Activated CD4-positive, alpha-beta T cell treated with anti-CD3 and anti-CD28 coated beads for 1 hour (primary cell): ENCODE data around the gene COL20A1.
"Not testable (repeated sequence)": the region's sequence is repeated elsewhere in the genome, so short reads cannot be mapped to it uniquely, and the experiment has no call there.

ENCODE experiments used
- DNase-seq: peaks from one replicate; pipeline ENCODE4 v3.0.0-alpha.2; 2020

Gene COL20A1

DNA sequence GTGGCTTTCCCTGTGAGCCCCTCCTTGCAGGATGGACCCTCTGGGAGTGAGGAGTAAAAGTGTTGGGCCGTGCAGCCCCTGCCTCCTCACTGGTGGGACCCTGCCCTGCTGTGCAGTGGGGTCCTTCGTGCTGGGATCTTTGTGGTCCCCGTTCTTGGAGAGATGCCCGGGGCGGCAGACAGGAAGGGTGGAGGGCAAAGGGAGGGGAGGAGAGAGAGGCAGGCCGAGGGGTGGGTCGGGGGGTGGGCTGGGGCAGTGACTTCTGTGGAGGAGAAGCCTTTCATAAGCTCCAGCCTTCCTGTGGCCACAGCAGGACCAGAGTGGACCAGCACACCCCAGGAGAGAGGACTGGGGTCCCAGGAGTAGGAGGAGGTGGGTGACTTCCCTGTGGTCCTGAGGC, at the start of gene COL20A1:
Gene COL20A1, plus strand, starts transcription at position 283 of the 400 bp plus-strand sequence. CDS start 1,922 bp downstream, outside the sequence.
- DNase-seq = no peak

DNA sequence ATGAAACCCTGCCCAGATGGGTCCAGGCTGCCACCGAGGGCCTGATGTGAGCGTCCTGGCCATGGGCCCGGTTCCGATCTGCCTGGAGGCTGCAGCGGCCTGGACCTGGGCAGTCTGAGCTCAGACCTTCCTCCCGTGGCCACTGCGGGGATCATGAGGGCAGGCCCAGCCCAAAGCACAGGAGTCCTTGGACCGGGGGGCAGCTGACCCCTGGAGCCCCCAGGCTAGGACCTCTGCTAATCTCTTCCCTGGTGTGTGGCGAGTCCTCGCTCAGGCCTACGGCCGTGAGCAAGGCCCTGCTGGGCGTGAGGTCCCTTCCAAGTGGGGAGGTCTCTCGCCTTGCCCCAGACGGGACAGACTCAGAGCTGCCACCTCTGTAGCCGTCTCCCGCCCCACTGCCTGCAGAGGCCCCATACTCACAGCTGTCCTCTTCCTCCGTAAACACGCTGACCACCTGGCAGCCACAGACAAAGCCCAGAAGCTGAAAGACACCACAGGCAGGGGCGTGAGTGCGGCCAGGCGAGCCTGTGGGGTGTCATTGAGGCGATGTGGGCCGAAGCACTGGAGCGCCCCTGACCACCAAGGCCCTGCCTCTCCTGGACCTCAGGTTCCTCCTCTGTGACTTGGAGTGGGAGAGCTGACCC, 49.3 kb upstream of the COL20A1 start:
- DNase-seq = no peak

DNA sequence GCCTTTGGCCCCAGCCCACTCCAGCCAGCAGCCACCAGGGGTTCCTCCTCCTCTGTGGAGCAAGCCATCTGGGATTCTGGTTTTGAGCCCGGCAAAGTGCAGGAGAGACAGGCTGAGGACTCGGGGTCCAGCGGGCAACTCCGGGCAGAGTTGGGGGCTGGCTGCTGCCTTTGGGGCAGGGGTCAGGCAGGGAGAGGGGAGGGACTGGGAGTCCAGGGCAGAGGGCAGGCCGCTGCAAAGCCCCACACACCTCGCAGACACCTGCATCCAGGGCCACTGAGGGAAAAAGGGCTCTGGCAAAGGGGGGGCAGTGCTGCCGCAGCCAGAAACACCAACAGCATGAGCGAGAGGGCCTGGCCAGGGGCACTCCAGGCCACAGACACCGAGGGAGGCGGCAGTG, 48.5 kb upstream of the COL20A1 start:
- no peak for DNase-seq

DNA sequence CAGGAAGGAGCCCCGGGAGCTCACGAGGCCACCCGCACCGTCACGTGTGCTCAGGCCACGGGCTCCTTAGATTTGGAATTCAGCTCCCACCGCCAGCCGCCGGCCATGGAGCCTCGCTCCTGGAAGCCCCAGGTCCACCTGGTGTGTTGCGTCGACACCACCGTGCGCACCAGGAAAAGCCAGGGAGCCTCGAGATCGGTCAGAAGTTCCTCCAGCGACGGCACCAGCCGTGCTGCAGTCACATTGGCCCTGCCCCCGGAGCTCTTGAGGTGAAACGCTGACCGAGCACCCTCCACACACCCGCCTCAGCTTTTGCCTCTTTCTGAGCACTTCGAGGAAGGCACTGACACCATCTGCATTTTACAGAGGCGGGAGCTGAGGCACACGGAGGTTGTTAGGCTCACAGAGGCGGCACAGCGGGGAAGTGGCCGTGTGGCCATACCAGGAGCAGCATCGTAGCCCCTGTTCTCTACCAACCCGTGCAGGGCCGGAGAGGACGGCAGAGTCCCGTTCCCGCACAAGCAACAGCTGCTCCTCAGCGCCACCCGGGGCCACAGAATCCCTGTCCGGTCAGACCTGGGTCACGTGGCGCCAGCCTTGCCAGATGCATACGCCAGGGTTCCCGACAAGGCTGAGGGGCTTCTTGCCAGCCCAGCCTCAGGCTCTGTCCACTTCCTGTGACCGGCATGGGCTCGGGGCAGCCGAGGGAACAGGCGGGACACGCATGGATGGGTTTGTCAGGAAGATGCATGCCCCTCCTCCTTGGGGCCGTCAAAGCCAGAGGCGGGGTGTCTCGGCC, 46.3 kb upstream of the COL20A1 start:
- no peak for DNase-seq

DNA sequence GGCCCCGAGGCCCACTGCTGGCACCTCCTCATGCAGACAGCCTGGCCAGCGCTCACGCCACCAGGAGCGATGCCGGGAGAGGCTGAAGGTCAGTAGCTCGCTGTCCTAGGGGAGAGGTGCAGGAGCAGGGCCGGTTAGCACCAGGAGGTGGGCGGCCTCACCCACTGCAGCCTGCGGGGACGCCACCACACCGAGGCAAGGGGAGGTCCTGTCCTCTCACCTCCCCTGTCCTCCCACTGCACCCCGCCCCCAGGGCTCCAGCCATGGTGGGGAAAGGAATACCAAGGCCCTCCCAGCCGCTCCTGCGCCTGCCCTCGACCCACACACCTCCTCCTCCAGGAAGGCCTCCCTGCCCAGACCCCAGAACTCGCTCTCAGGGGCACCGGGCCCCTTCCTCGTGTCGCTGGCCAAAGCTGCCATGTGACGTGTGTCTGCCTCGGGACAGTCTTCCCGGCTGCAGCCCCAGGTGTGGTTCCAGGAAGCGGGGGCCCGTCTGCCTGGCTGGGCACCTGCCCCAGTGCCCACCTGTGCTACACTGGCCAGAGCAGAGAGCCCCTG, 45.2 kb upstream of the COL20A1 start:
- no peak for DNase-seq

DNA sequence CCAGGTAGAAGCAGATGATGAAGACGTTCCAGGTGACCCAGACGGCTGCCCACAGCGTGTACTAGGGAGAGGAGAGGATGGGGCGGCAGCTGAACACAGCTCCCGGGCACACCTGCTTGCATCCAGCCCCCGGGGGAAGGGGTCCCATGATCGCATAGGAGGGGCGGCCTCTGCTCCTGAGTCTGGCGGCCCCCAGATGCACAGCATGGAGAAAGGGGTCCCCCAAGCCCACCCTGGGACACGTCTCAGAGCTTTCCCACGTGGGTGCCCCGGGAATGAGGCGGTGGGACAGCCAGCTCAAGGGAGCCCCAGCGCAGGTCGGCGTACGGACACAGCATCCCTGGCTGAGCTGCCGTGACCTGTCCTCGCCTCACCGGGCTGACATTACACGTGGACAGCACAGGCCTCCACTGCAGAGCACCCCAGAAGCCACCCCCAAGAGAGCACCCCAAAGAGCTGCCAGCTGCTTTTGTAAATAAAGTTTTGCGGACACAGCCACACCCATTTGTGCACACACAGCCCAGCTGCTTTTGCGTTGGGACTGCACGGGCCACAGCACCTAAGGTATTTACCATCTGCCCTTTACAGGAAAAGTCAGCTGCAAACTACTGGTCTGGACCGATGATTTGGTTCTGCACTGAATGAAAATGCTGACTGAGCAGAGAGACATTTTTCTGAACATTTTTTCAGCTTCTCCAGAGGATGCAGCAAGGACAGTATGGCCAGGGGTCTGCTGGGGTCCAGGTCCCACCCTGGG, 44.0 kb upstream of the COL20A1 start:
- no peak for DNase-seq

DNA sequence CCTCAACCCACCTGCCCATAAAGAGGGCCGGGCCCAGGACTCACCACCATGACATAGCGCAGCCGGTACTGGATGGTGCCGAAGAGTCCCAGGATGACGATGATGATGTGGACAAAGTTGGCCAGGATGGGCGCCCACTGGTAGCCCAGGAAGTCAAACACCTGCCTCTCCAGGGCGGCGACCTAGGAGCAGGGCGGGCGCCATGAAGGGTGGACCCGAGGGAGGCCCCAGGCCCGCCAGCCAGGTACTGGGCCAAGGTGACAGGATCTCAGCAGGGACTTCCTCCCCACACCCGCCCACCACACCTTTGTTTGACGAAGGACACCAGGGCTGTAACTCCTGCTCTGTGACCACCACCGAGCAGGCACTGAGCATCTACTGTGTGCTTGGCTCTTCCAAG, 43.1 kb upstream of the COL20A1 start:
- DNase-seq = no peak

DNA sequence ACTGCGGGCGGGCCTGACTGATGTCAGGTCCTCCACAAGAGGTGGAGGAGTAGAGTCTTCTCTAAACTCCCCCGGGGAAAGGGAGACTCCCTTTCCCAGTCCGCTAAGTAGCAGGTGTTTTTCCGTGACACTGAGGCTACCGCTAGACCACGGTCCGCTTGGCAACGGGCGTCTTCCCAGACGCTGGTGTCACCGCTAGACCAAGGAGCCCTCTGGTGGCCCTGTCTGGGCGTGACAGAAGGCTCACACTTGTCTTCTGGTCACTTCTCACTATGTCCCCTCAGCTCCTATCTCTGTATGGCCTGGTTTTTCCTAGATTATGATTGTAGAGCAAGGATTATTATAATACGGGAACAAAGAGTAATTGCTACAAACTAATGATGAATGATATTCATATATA, 41.6 kb upstream of the COL20A1 start:
- not testable (repeated sequence) for DNase-seq

DNA sequence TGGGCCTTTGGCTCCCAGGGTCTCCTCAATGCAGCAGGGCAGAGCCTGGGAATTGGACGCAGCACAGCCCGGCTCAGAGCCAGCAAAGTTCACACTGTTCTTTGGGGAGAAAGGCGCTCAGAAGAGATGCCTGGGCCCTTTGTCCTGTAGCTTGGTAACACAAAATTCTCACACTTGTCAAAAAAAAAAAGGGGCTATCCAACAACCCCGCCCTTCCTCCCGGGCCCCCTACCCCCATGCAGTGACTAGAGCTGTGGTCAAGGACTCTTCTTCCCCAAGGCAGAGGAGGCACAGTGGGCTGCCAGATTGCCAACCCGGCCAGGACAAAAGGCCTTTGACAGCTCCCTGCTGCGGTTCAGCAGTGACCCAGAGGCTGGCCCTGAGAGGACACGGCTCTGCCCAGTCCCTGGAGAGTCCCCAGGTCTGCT, 40.7 kb upstream of the COL20A1 start:
- DNase-seq = no peak

DNA sequence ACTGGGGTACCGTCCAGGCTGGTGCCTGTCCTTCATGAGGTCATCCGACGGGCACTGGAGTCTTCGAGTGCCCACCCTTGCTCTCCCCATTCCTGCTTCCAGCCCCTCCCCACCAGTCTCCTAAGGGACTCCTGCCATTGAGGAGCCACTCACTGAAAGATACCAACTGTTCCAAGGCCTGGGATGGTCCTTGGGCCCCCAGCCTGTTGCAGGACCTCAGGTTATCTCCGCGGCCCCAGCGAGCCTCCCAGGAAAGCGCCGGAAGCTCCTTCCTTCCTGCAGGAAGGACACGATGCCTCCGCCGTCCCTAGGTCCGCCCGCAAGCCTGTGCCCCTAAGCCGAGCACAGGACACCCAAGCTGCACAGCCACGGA, 39.9 kb upstream of the COL20A1 start:
- no peak for DNase-seq

DNA sequence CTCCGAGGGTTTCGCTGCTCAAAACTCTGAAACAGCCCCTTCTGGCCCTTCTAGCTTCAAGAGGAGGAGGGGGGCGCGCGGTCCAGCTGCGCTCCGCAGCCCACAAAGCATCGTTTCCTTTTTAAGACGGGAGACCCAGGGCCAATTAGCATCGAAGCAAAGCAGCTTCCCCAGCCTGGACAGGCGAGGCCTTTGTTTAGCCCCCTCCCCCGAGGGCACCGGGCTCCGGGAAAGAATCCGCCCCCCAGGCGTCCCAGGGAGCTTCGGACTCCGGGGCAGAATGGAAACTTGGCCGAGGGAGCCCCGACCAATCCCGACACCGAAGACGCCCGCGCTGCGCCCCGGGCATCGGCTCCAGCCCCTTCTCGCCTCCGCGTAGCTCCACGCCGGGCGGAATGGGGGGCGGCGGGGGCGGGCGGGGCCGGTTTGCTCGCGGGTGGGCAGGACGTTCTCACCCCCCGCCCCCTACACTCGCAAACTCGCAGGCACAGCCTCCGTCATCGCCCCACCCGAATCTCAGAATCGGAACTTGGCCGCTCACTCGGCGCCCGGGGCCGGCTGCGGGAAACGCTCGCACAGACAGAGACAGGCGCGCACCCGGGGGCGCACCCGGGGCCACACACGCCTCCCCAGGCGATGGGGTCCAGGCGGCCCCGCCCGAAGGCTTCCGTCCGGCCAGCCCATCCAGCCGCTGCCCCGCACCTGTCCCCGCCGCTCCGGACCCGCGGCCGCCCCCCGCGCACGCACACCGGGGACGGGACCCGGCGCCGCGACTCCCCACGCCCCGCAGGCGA, 39.4 kb upstream of the COL20A1 start:
- no peak for DNase-seq

DNA sequence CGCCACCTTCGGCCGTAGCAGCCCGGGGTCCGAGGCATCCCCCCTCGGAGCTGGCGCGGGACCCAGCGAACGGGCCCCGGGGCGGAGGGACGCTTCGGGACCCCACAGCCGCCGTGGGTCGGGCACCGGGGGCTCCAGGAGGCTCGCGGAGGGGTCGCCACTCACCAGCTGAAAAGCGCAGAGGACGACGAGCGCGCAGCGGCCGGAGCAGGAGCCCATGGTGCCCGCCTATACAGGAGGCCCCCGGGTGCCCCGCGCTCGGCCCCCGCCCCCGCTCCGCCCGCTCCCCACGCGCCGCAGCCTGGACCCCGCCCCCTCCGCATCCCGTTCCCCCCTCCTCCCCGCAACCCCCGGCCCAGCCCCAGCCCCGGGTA, 38.8 kb upstream of the COL20A1 start, which contains the start of gene NKAIN4:
Gene NKAIN4, minus strand, starts transcription at position 232 of the 374 bp plus-strand sequence. Its CDS starts 13 bp downstream, at position 219.
- DNase-seq = no peak

DNA sequence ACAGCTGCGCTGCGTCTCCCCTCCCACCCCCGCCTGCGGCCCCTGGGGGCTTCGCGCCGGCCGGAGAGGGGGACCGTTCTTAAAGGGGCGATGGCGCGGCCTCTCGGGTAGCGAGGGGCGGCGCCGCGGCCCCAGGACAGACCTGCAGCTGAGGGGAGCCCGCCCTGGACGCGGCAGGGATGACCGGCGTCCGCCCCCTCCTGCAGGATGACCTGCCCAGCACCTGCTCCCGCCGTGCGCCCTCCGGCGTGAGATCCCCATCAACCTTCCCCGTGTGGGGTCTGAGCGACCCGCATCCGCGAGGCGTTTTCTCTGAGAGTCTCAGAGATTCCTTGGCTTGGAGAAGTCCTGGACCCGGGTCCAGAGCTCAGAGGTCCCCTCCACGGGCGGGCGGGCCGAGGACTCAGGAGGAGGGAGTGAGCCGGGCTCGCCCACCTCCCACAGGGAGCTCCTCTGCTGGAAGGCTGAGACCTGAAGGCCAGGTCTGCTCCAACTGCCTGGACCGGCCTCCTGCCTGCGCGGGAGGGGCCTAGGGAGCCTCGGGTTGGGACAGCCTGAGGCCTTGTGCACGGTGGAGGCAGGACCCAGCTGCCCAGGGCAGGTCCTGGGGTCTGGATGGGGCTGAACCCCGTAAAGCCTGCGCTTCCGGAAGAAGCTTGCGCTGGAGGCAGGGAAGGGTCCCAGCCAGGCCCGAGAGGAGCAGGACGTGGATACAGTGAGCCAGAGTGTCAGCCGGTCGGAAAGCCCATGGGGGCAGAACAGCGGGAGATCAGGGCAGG, 38.2 kb upstream of the COL20A1 start:
- DNase-seq = no peak

DNA sequence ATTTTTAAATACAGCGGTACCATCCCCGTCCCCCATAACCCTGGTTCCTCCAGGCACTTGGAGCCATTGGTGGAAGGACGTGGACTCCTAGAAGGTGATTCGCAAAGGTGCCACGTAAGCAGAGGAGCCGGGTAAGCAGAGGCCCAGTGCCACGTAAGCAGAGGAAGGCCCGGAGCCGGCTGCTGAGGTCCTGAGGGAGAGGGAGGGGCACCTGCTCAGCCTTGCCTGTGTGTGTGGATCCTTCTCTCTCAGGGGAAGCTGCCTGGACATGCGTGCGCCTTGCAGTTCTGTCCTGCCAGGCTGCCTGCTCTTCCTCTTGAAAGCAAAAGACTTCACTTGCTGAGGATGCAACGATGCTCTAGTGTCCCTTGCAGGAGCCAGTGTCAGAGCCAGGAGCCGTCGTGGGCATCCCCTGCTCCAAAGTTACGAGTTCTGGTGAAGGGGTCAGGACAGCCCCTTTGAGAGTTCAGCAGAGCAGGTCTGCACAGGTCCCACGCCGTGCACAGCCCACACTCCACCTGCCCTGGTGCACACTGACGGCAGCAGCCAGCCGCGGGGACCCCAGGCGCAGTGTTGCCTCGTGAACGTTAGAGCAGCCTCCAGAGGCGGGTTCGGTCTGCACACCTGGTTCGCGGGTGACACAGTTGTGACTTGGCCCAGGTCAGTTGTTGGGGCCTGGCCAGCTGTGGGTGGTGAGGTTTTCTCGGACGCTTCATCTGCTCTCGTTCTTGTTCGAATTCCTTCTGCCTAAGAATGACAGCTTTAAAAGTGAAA, 36.9 kb upstream of the COL20A1 start:
- DNase-seq = no peak

DNA sequence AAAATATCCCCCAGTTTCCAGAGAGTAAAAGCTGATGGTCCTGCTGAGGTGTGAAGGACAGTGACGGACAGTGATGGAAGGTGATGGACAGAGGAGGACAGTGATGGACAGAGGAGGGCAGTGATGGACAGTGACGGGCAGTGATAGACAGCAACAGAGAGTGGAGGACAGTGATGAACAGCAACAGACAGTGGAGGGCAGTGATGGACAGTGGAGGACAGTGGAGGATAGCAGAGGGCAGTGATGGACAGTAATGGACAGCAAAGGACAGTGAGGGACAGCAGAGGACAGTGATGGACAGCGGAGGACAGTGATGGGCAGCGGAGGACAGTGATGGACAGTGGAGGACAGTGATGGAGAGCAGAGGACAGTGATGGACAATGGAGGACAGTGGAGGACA, 36.0 kb upstream of the COL20A1 start:
- DNase-seq = no peak

DNA sequence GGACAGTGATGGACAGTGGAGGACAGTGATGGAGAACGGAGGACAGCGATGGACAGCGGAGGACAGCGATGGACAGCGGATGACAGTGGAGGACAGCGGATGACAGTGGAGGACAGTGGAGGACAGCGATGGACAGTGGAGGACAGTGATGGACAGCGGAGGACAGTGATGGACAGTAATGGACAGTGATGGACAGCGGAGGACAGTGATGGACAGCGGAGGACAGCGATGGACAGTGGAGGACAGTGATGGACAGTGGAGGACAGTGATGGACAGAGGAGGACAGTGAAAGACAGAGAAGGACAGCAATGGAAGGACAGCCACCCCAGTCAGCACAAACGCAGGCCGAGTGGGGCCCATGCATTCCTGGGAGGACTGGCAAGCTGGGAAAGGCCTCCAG, 35.4 kb upstream of the COL20A1 start:
- DNase-seq = no peak

DNA sequence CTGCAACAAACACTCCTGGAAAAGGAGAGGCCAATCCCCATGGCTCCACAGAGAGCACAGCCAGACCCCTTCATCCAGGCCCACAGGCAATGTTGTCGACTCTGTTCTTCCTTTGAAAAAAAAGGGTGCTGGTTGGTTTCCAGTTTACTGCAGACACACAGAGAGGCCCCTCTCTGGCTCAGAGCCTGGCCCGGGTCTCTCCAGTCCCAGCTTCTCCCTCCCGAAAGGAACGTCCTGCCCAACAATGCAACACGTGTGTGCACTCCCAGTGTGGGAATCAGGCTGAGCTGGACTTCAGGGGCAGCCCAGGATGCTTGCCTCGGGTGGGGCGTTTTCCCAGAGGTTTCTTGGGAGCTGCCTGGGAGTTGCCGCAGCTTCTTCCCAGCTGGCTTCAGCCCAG, 34.2 kb upstream of the COL20A1 start:
- no peak for DNase-seq

DNA sequence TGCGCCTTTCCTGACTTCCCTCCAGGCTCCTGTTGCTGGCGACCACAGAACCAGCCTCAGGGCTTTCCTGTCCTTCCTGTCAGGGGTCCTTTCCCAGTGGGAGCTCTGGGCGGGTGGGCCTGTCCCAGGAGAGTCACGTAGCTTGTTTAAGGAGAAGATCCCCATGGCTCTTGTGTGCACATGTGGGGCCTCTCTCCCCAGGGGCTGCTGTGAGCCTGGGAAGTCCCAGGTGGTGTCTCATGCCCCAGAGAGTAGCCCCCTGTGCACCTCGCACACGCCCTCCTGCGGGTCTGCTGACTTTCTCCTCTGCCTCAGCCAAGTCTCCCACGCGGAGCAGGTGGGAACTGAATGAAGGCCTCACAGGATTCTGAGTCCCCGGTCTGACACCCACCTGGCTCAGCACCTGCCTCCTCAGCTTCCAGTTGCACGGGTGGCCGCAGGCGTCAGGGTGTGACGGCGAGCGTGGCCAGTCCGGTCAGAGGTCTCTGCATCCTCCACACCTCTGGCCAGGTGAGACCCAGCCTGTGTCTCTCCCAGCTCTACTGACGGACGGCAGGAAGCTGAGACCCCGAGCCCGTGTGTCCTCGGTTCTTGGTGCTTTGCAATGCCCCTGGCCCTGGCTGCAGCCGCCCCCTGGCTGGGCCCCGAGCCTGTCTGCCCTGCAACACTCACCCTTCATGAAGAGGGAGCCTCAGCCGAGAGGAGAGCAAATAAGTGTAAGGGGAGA, 33.1 kb upstream of the COL20A1 start:
- no peak for DNase-seq

DNA sequence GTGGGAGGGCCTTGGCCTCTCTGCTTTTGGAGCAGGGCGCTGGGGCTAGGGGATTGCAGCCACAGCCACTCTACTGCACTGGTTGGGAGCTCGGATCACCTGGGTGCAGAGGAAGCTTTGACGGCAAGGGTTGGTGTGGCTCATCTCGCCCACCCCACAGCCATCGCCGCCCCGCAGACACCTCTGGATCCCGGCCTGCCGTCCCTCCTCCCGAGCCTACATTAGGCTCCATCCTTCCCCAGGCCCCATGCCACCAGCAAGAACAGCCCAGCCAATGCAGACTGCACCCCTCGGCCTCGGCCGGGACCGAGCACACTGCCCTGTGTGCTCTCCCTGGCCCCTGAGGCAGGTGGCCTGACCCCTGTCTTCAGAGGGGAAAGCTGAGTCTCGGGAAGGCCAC, 32.5 kb upstream of the COL20A1 start:
- DNase-seq = no peak
